ENCODE measurements around the gene ALG3.
"Not testable (repeated sequence)": the region's sequence is repeated elsewhere in the genome, so short reads cannot be mapped to it uniquely, and the experiment has no call there.

The ALG3 gene
- total RNA-seq, result 12.7 to 14.9 reads per million in 2 donors

GRCh38 chr3:184248454-184249411, at the start of gene ALG3:
Gene ALG3 (minus strand): TSS chr3:184248962. CDS start chr3:184248940, 22 bp downstream.
- DNase-seq, result peak; percentile 63

GRCh38 chr3:184296616-184297015, 47.9 kb upstream of the ALG3 start:
- DNase-seq, result no peak

- DNase-seq, result no peak
Measured at GRCh38 chr3:184295771-184296170, 47.0 kb upstream of the ALG3 start.

GRCh38 chr3:184291738-184292445, 43.1 kb upstream of the ALG3 start:
- no peak for DNase-seq

GRCh38 chr3:184291044-184291737, 42.4 kb upstream of the ALG3 start:
- no peak for DNase-seq

GRCh38 chr3:184290331-184290730, 41.6 kb upstream of the ALG3 start:
- no peak for DNase-seq

GRCh38 chr3:184289426-184289938, 40.7 kb upstream of the ALG3 start:
- DNase-seq, result no peak

GRCh38 chr3:184284696-184285095, 35.9 kb upstream of the ALG3 start:
- DNase-seq, result no peak

GRCh38 chr3:184283681-184284080, 34.9 kb upstream of the ALG3 start:
- DNase-seq, result no peak

- no peak for DNase-seq
Measured at GRCh38 chr3:184282941-184283340, 34.2 kb upstream of the ALG3 start.

GRCh38 chr3:184277366-184277765, 28.6 kb upstream of the ALG3 start:
- DNase-seq, result no peak

- DNase-seq, result no peak
Measured at GRCh38 chr3:184275961-184276910, 27.5 kb upstream of the ALG3 start, which contains the start of gene ECE2. Gene ECE2 (plus strand): TSS chr3:184276022. CDS start chr3:184276154, 132 bp downstream.

- DNase-seq, result no peak
Measured at GRCh38 chr3:184275381-184275701, 26.6 kb upstream of the ALG3 start.

- DNase-seq, result no peak
Measured at GRCh38 chr3:184272269-184272668, 23.5 kb upstream of the ALG3 start.

GRCh38 chr3:184267249-184267648, 18.5 kb upstream of the ALG3 start:
- not testable (repeated sequence) for DNase-seq

- DNase-seq, result no peak
Measured at GRCh38 chr3:184262764-184263179, 14.0 kb upstream of the ALG3 start.

GRCh38 chr3:184261854-184262763, 13.3 kb upstream of the ALG3 start:
- DNase-seq, result peak; percentile 33

- DNase-seq, result peak; percentile 59
Measured at GRCh38 chr3:184261270-184261853, 12.6 kb upstream of the ALG3 start, which contains the start of gene CAMK2N2. Gene CAMK2N2 (minus strand): TSS chr3:184261553. CDS start chr3:184261285, 268 bp downstream.

GRCh38 chr3:184260724-184261269, 12.0 kb upstream of the ALG3 start:
- DNase-seq, result no peak
